K562 (cell line): Measurements from ENCODE around the gene ADPRM. TPM values are rescaled to one million over a fixed set of nuclear protein-coding genes. Genes with fewer than 3 reads are reported as not detected.

ENCODE experiments used
- ATAC-seq: fragments of 200-7000 bp; cut with Tn5 transposase; 3 replicates; pipeline ENCODE4 v1.9.1; 2020; ENCODE audit warnings: moderate library complexity
- BruUV-seq: library from RNA; stranded (reverse); fragments of 400-500 nt; replicated peaks from 2 replicates; lab custom pipeline; 2021; lab: Mats Ljungman, UMichigan
- CTCF ChIA-PET: fragments of 300-600 bp; formaldehyde crosslinking; extraction: SDS; loops from one replicate; lab custom pipeline; 2021; ENCODE audit warnings: low intra/inter-chr PET ratio; lab: Yijun Ruan, JAX
- POLR2A ChIA-PET: fragments of 300-600, 350-650 bp; sonication (Branson Sonifier 250); formaldehyde crosslinking; extraction: SDS; loops from one replicate; lab custom pipeline; 2021; ENCODE audit warnings: antibody characterized with exemption, inconsistent platforms; lab: Yijun Ruan, JAX
- DNase-seq, 4 experiments: peaks; one replicate each; pipeline versions ENCODE4 v3.0.0 to v3.0.0-alpha.2; 2011 to 2018; ENCODE audit warnings: low spot score in 3 of 4, mixed read lengths in 3 of 4; ENCODE audit errors: extremely low read depth in 1 of 4
- FAIRE-seq: peaks from 2 replicates; lab custom pipeline; 2011; peaks lifted over from hg19 to GRCh38; lab: Jason Lieb, UNC
- H2AFZ ChIP-seq: 2 replicates; pipeline ENCODE4 v1.6.0; 2011; ENCODE audit warnings: low read depth, low read length, control low read depth, inconsistent platforms
- H3K27ac ChIP-seq: fragments of 200-600 bp; 3 replicates; pipeline ENCODE4 v1.8.0; 2011; ENCODE audit warnings: low read depth, mild to moderate bottlenecking, control low read depth, inconsistent platforms, low read length, moderate library complexity, mixed read lengths; ENCODE audit errors: extremely low read depth
- H3K27me3 ChIP-seq, 2 experiments: fragments of 300-600 bp in 1 of 2; 2 replicates in 1 of 2; 3 replicates in 1 of 2; pipeline versions ENCODE4 v1.6.0 to v1.8.0; 2011; ENCODE audit warnings: inconsistent platforms in 2 of 2, low read length in 2 of 2, mild to moderate bottlenecking in 1 of 2, mixed read lengths in 1 of 2, moderate library complexity in 1 of 2; ENCODE audit not compliant: control insufficient read depth in 2 of 2, insufficient read depth in 2 of 2
- H3K36me3 ChIP-seq: fragments of 300-600 bp; 3 replicates; pipeline ENCODE4 v1.8.0; 2011; ENCODE audit warnings: mild to moderate bottlenecking, low read length, inconsistent platforms; ENCODE audit not compliant: control insufficient read depth, insufficient read depth
- H3K4me1 ChIP-seq, 2 experiments: fragments of 200-600 bp in 1 of 2; replicated peaks in 1 of 2; 2 replicates in 1 of 2; 3 replicates in 1 of 2; pipeline versions ENCODE4 v1.5.1 to v1.8.0; 2011; ENCODE audit warnings: inconsistent platforms in 2 of 2, low read length in 2 of 2, mild to moderate bottlenecking in 1 of 2, mixed read lengths in 1 of 2, moderate library complexity in 1 of 2; ENCODE audit not compliant: control insufficient read depth in 2 of 2, insufficient read depth in 2 of 2
- H3K4me2 ChIP-seq: 2 replicates; pipeline ENCODE4 v1.6.1; 2011; ENCODE audit warnings: low read length, control low read depth, inconsistent platforms, mixed read lengths; ENCODE audit not compliant: insufficient read depth
- H3K4me3 ChIP-seq: fragments of 200-600 bp; sonication (generic), shearing (Covaris generic); 2 replicates; pipeline ENCODE4 v1.5.1; 2016; ENCODE audit warnings: control low read depth, inconsistent platforms
- H3K79me2 ChIP-seq: fragments of 200-600 bp; 3 replicates; pipeline ENCODE4 v1.8.0; 2011; ENCODE audit warnings: low read length, inconsistent platforms; ENCODE audit not compliant: control insufficient read depth, insufficient read depth
- H3K9ac ChIP-seq, 2 experiments: 2 replicates each; pipeline versions ENCODE4 v1.6.0 to v1.6.1; 2011; ENCODE audit warnings: low read depth in 2 of 2, low read length in 2 of 2, control low read depth in 1 of 2, inconsistent platforms in 1 of 2, mild to moderate bottlenecking in 1 of 2, mixed read lengths in 1 of 2; ENCODE audit not compliant: insufficient read depth in 1 of 2
- H3K9me1 ChIP-seq: one replicate; pipeline ENCODE4 v1.6.0; 2011; ENCODE audit warnings: inconsistent platforms, mild to moderate bottlenecking, low read length, moderate library complexity; ENCODE audit not compliant: control insufficient read depth, insufficient read depth
- H3K9me3 ChIP-seq: replicated peaks from 2 replicates; pipeline ENCODE4 v1.5.1; 2011; ENCODE audit warnings: low read depth, low read length, inconsistent platforms; ENCODE audit not compliant: control insufficient read depth, insufficient read depth
- H4K20me1 ChIP-seq: replicated peaks from 2 replicates; pipeline ENCODE4 v1.6.1; 2011; ENCODE audit warnings: low read length, inconsistent platforms, mixed read lengths; ENCODE audit not compliant: control insufficient read depth, insufficient read depth
- CEBPG ChIP-seq, 3 experiments: fragments of 200-800 bp in 1 of 3; sonication (Bioruptor generic) in 1 of 3; sonication (generic) in 1 of 3; formaldehyde crosslinking in 1 of 3; IDR thresholded peaks in 2 of 3; conservative IDR thresholded peaks in 1 of 3; 2 replicates each; pipeline versions ENCODE4 v1.6.1 to v1.8.0; 2016 to 2022; ENCODE audit warnings: missing compliant biosample characterization in 2 of 3, missing genetic modification characterization in 2 of 3, mild to moderate bottlenecking in 1 of 3, missing genetic modification reagents in 1 of 3
- E2F8 ChIP-seq: fragments of 450-650 bp; IDR thresholded peaks from 2 replicates; pipeline ENCODE4 v1.7.1; 2018; ENCODE audit warnings: mild to moderate bottlenecking, low read depth; ENCODE audit not compliant: partially characterized antibody
- HLTF ChIP-seq: fragments of 450-650 bp; IDR thresholded peaks from 2 replicates; pipeline ENCODE4 v1.6.1; 2016
- PHB ChIP-seq: fragments of 250-450 bp; sonication (Bioruptor Pico); IDR thresholded peaks from 2 replicates; pipeline ENCODE4 v1.5.0; 2021
- RBM39 ChIP-seq: fragments of 200-400 bp; formaldehyde crosslinking; optimal IDR thresholded peaks from 2 replicates; pipeline ENCODE3; 2018; ENCODE audit warnings: low read depth, low read length
- ZBTB5 ChIP-seq: fragments of 450-650 bp; IDR thresholded peaks from 2 replicates; pipeline ENCODE4 v1.6.1; 2017; ENCODE audit warnings: antibody characterized with exemption
- ZNF282 ChIP-seq: sonication (generic); formaldehyde crosslinking; IDR thresholded peaks from 2 replicates; pipeline ENCODE4 v1.8.1; 2023; ENCODE audit warnings: missing genetic modification reagents
- WGBS: fragments of 100-300 bp; shearing (Covaris generic); methylation state at CpG from one replicate; pipeline ENCODE4 v1.1.6; 2016; ENCODE audit warnings: low coverage, mixed read lengths; ENCODE audit not compliant: insufficient coverage; ENCODE audit errors: missing lambda C conversion rate; 5-methylcytosine and 5-hydroxymethylcytosine counted together
- in situ Hi-C: fragments of 300-500 bp; cut with MboI; formaldehyde crosslinking; loops from 4 replicates; pipeline ENCODE4 v1.15.0; 2018; ENCODE audit warnings: inconsistent platforms, mixed read lengths
- intact Hi-C: fragments of 100-400 bp; cut with micrococcal nuclease; formaldehyde crosslinking; loops from 2 replicates; pipeline ENCODE4 v1.14.2; 2022
- polyA plus RNA-seq, 8 experiments: library from polyadenylated mRNA; depleted of rRNA in 4 of 8; stranded (reverse) in 5 of 8; unstranded in 3 of 8; fragments of >200 nt; fragmentation: Nextera tagmentation in 2 of 8; fragmentation: Illumina TruSeq in 1 of 8; extraction: Ambion mirVana in 2 of 8; extraction: Trizol in 1 of 8; gene quantifications; 2 replicates each; pipeline versions ENCODE4 v1.2.1 to v1.2.3, GENCODE V29; 2011 to 2014; ENCODE audit warnings: inconsistent platforms in 1 of 8, missing spikeins in 1 of 8
- total RNA-seq, 7 experiments: library from RNA; depleted of rRNA in 6 of 7; stranded (reverse); fragments of >200 nt in 6 of 7; fragmentation: Illumina TruSeq in 2 of 7; extraction: Trizol in 2 of 7; gene quantifications; 2 replicates each; pipeline versions ENCODE4 v1.2.1 to v1.2.3, GENCODE V29; 2011 to 2021; ENCODE audit warnings: low replicate concordance in 1 of 7

Gene ADPRM
- total and polyA plus RNA-seq, 9 of the 15 experiments (the other 6 are each of a cell fraction or from before 2014, with no cell fraction given), result 4.7 to 17.6 (median 6.2) TPM

DNA sequence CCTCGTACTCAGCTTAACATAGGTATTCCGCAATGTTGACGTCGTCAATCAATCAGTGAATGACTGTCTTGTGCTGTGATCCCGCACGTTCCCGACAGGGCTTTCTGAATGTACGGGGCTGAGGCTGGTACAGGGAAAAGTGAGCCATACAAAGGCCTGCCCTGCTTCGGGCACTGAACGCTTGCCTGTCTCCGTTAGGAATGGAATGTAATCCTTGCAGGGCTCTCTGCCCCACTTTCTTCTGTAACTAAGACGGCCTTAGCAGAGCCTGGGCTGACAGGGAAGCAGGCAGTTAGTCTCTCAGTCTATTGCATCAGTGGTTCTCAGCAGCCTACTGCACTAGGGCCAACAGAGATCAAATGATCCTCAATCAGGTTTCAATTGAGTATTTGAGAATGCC, 24.1 kb upstream of the ADPRM start:
- CTCF ChIA-PET, result no interaction called here
- POLR2A ChIA-PET, result interaction anchor here (1.2 kb wide), 1 partner anchor 20 kb away, joined by 3 read pairs; no protein-coding TSS in a partner anchor
- 94% methylated on average over 8 of the region's 12 CpGs for WGBS
- Histone ChIP-seq H3K4me2 (no peak overlapping the region), H3K27ac (no peak overlapping the region), H3K27me3 (no peaks in the 10 kb centered on the region), H3K79me2 (no peaks in the 10 kb centered on the region), H4K20me1 (no peaks in the 10 kb centered on the region), H3K9me3 (no peaks in the 10 kb centered on the region), H3K4me1 (no peaks in the 10 kb centered on the region), H2AFZ (no peak overlapping the region), H3K9ac (no peak overlapping the region), H3K9me1 (no peaks in the 10 kb centered on the region), H3K4me3 (no peak overlapping the region), H3K36me3 (peaks cover 27% of the 10 kb centered on the region; the same call in 2 of the 3 replicates)
- in situ Hi-C loops (no loop called here), intact Hi-C loops (no loop called here)
- TF ChIP-seq ZNF282 (CRISPR knock-in tag) (no peak), RBM39 (no peak), PHB (no peak), CEBPG (CRISPR knock-in tag; IDR thresholded peaks at IDR 0.05) (no peak), CEBPG (tag; conservative IDR thresholded peaks at IDR 0.05 in 1 of 2, IDR thresholded peaks at IDR 0.05 in 1 of 2) (no peak), HLTF (no peak), ZBTB5 (no peak), E2F8 (no peak)
- BruUV-seq, result no TSS peak
- FAIRE-seq (no peak), ATAC-seq (no peak), DNase-seq (no peak)
